Activated CD4-positive, alpha-beta T cell treated with anti-CD3 and anti-CD28 coated beads, Interleukin-2, Interleukin-6, amounts not matched to agents 100 ng/mL and 50 ng/mL, durations not matched to agents 16 hours and 8 hours (primary cell): ENCODE data around the gene MLXIPL.
A peak's percentile ranks its signal among the peaks of the same experiment; 100 is the strongest.
"Not testable (repeated sequence)": the region's sequence is repeated elsewhere in the genome, so short reads cannot be mapped to it uniquely, and the experiment has no call there.

Experiments used
- DNase-seq: peaks from one replicate; pipeline ENCODE4 v3.0.0-alpha.2; 2020

The MLXIPL gene

GRCh38 chr7:73612598-73613269 is 11.6 kb downstream of the MLXIPL start:
- DNase-seq: no peak

GRCh38 chr7:73611017-73611555 is 13.2 kb downstream of the MLXIPL start:
- DNase-seq: no peak

- no peak for DNase-seq
These were observed 14.2 kb downstream of the MLXIPL start for GRCh38 chr7:73610105-73610504.

- DNase-seq: not testable (repeated sequence)
These were observed 16.7 kb downstream of the MLXIPL start for GRCh38 chr7:73607692-73607983.

DNA sequence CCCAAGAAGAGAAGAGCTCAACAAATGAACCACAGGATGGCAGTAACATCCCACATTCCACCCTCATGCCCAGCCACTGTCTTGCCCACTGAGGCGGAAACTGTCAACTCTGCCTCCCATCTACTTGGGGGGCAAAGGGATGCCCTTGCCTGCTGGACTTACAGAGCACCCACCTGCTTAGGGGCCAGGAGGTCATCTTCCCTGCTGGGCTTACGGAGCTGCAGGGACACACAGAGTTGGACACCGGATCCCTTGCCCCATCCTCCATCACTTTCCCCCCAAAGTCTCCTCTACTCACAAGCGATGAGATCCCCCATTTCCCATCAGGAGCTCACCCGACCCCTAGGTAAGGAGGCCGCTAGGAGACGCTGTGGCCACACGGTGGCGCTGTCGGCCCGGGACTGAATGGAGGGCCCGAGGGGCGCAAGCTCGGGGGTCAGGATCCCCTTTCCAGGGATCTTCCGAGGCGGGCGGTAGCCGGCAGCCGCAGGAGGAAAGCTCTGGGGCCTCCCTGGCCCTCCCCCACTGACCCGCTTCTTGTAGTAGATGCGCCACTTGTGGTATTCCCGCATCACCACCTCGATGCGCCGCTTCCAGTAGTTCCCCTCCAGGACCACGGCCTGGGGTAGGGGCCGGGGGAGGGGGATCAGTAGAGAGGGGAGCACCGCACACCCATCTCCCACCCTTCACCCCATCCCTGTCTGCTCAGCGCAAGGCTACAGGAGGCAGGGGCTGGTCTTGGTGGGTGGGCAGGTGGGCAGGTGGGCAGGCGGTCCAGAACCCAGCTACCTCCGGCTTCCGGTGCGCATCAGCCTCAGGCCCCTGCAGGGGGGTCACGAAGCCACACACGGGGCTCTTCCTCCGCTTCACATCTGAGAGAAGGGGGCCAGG is 17.3 kb downstream of the MLXIPL start:
- peak; percentile 74 for DNase-seq

- DNase-seq: no peak
These were observed 18.6 kb downstream of the MLXIPL start for GRCh38 chr7:73605601-73606220.

DNA sequence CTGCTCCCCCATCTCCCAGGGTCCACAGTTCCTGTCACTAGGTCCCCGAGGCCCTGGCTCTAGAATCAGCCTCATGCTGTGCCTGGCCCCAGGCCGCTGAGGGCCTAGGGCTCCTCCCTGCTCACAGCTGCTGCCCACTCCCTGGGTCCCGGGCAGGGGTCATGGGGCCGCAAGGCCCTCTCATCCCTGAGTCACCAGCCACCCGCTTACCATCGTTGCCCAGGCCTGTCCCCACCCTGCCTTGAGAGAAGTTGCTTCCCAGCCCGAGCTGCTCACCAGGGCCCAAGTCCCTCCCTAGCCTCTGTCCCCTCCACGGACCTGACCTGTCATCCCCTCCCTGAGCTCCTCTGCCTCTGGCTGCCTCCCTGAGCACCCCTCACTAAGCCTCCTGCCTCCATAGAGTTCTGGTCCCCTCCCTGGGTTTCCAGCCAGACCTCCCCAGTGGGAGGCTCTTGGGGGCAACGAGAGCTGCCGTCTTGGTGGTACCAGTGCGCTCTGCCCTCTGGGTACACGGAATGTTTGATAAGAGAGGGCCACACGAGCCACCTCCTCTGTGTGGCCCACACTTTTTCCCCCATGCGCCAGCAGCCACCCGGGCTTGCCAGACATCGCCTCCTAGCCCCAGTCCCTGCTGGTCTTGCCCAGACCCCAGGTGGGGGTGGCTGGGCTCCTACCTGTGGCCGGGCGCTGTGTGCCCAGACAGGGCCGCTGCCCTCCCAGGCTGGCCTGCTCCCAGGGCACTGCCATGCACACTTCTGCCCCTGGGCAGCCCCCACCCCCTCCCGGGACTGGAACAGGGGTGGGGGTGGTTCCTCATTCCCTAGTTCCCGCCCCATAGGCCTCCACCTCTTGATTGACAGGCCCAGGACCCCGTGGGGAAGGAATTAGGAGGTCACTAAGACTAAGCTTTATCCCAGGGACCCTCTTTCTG is 21.3 kb downstream of the MLXIPL start:
- DNase-seq: no peak

GRCh38 chr7:73599916-73600315 is 24.4 kb downstream of the MLXIPL start:
- DNase-seq: no peak

- no peak for DNase-seq
These were observed 25.0 kb downstream of the MLXIPL start for GRCh38 chr7:73599151-73599882.

- DNase-seq: no peak
These were observed 26.1 kb downstream of the MLXIPL start for GRCh38 chr7:73597978-73598782.

DNA sequence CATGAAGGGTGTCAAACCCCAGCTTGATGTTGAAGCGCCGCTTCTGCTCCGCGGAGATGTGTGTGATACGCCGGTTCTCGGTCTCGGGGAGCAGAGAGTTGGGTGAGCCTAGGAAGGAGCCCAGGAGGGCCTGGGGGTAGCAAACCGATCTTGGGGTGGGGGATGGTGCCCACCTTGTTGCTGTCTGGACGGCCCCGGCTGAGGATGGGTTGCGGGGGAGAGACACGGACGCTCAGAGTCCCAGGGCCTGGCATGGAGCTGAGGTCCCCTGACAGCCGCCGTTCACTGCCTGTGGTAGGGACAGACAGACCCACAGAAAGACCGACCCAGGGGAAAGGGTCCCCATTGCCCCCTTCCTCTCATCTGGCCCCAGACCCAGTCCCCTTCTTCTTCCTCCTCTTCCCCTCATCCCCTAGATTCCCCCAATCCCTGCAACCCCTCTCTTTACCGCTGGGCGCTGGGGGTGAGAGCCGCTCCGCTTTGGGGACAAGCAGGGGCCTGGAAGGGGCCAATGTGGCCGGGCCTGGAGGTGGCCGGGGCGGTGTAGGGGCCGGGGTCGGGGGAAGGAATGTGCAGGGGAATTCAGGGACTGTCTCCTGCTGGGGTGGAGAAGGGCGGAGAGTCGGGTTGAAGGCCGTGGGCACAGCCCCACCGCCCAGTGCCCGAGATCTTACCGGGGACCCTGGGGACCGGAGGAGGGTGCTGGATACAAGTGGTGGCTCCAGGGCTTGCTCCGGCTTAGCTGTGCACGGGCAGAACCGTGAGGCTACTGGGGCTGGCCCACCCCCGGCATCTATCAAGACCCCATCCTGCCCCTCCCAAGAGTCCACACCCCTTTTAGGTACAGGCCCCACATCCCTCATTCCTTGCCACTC is 27.9 kb downstream of the MLXIPL start:
- DNase-seq: no peak

GRCh38 chr7:73595358-73595757 is 29.0 kb downstream of the MLXIPL start:
- DNase-seq: no peak

DNA sequence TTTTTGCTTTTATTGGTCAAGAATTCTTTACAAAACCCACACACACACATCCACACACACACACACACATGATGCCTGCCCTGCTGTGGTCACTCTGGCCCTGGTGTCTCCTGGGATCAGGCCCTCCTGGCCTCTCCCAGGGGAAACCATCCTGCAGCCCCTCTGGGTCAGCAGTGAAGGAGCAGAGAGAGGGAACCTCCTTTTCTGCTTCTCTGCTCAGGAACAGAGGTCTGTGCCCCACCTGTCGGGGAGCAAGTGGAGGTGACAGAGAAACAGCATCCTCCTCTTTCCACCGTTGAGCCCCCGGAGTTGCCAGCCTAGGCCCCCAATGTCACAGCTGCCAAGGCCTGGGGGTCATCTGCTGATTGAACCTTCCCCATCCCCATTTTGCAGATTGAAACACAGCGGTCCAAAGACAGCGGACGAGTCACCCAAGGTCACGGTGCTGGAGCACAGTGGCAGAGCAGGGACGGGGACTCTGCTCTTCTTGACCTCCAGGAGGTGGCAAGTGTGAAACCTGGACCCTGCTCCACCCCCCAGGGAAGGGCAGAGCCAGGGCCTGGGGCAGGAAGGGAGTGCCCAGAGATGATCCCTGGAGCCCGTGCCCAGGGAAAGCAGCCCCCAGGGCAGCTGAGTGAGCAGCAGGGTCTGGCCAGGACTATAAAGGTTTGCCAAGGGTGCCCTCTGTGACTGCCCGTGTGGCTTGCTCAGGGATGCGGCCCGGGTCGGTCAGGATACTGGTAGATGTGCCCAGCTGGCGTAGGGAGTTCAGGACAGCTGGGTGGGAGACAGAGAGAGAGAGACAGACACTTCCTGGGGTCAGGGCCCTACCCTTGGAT is 30.9 kb downstream of the MLXIPL start:
- no peak for DNase-seq

GRCh38 chr7:73586911-73587310 is 37.4 kb downstream of the MLXIPL start:
- DNase-seq: no peak

GRCh38 chr7:73585196-73585595 is 39.1 kb downstream of the MLXIPL start:
- no peak for DNase-seq

DNA sequence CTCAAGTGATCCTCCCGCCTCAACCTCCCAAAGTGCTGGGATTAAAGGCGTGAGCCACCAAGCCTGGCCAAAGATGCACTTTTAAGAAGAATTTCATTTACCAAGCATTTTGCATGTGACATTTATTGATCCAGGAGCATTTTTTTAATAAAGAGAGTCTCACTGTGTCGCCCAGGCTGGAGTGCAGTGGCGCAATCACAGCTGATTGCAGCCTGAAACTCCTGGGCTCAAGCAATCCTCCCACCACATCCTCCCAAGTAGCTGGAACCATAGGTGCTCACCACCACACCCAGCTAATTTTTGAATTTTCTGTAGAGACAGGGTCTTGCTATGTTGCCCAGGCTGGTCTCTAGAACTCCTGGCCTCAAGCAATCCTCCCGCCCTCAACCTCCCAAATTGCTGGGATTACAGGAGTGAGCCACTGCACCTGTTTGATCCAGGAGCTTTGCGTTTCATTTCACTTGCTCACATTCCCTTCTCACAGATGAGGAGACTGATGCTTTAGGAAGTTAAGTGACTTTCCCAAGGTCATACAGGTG is 41.6 kb downstream of the MLXIPL start:
- no peak for DNase-seq

DNA sequence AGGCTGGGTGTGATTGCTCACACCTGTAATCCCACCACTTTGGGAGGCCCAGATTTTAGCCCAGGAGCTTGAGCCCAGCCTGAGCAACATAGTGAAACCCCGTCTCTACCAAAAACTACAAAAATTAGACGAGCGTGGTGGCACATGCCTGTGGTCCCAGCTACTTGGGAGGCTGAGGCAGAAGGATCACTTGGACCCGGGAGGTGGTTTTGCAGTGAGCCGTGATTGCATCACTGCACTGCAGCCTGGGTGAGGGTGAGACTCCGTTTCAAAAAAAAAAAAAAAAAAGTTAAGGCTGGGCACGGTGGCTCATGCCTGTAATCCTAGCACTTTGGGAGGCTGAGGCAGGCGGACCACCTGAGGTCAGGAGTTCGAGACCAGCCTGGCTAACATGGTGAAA is 43.3 kb downstream of the MLXIPL start:
- DNase-seq: not testable (repeated sequence)

GRCh38 chr7:73578342-73579128 is 45.8 kb downstream of the MLXIPL start, which contains the start of gene TBL2:
TBL2 (minus strand) TSS chr7:73578579; CDS start chr7:73578549, 30 bp downstream.
- peak; percentile 99 for DNase-seq
